HuH-7.5 (cell line): Measurements from ENCODE around the gene GAS2L3.
"Not testable (repeated sequence)": the region's sequence is repeated elsewhere in the genome, so short reads cannot be mapped to it uniquely, and the experiment has no call there.

ENCODE experiments used
- DNase-seq: peaks from one replicate; pipeline ENCODE4 v3.0.0; 2011; ENCODE audit warnings: low spot score

The GAS2L3 gene

DNA sequence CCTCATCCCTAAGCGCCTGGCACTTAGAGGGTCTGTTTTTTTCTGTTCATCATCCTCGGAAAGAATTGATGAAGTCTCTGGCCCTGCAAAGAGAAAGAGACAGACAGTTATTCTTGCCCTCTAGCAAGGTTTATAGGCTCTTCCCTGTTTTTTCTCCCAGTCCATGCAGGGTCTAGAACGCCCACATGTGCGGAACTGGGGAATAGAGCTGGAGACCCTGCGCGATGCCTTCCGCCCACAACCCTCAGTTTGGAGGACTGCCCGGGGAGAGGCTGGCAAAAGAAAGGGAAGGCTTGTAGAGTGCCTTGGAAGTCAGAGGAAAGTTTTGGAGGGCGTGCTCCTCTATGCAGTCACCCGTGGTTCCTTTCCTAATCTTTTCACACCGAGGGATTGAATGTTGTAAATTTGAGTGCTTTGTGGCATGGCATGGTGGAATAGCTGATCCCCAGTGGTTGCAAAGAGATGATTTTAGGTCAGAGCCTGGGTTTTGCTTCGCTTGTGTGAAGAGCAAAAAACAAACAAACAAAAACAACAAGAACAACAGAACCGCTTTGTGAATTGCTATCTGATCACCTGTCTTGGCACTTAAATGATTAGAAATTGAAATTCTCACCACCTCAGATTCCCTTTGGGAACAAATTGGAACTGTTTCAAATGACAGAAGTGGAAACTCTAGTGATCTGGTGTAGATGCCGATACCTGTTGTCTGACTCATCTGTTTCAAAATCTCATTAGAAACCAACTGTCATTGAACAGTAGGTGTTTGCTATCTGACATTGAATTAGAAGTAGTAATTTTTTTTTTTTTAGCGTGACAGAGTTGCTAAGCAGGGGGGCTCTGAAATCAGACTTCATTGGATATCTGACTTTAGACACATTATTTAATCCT is 947 bp downstream of the GAS2L3 start:
- no peak for DNase-seq

DNA sequence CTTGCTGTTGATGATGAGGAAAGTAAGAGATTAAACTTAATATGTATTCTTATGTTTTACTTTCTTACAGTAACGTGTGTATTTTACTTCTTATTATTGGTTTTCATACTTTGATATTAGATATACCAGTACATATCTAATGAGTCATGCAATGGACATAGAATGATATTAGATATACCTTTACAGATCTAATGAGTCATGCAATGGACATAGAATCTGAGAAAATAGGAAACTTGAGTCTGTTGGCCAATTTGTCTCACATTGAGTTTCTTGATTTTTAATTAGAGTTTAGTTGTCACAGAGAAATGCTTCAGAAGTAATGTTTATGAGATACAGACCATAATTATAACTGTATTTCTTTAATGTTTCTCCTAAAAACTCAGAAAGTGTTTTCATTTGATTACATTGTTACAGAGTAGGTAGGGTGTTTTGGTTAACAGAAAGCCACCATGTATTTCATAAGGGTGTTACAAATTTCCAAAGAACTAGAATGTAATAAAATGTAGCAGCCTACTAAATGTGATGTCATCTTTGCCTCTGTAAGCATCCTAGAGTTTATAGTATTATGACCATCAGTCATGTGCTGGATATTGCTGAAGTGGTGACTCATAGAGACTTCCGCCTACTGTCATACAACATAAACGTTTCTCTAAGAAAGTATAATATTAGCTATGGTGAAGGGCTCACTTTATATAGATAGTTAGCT is 3.0 kb downstream of the GAS2L3 start:
- DNase-seq: no peak

DNA sequence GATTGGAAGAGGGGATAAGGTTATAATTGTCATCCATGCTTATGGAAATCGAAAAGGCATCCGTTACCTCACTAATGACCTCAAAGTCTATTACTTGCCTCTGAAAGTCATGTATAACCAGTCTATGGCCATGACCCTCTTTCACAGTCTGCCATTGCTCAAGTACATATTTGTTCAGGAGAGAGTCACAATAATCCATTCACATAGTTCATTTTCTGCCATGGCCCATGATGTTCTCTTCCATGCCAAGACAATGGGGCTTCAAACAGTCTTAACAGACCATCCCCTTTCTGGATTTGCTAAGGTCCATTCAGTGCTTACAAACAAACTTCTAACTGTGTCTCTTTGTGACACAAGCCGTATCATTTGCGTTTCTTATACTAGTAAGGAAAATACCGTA is 5.4 kb downstream of the GAS2L3 start:
- DNase-seq: no peak

DNA sequence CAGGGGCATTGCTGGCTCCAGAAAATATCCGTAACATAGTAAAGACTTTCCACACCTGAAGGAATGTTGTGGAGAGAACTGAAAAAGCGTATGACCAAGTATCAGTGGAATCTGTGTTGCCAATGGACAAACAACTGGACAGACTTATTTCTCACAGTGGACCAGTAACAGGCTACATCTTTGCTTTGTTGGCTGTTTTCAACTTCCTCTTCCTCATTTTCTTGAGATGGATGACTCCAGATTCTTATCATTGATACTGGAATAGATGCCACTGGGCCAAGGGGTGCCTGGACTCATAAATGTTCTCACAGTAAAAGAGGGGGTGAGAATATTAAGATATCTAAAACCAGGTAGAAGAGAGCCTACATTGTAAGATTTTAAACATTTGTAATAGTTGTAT is 6.4 kb downstream of the GAS2L3 start:
- no peak for DNase-seq

DNA sequence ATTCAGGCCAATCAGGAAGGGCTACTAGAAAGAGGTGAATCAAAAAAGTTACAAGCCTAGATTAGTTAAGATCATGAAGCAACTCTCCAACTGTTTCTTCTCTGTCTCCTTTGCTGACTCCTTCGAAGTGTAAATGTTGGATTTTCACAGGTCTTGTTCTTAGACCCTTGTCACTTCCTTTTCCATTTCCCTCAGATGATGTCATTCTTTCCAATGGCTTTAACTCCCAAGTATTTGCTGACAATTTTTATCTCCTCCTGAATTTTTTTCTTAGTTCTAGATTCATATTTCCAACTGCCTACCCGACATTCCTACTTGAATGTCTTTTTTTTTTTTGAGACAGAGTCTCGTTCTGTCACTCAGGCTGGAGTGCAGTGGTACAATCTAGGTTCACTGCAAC is 10.8 kb downstream of the GAS2L3 start:
- DNase-seq: no peak

DNA sequence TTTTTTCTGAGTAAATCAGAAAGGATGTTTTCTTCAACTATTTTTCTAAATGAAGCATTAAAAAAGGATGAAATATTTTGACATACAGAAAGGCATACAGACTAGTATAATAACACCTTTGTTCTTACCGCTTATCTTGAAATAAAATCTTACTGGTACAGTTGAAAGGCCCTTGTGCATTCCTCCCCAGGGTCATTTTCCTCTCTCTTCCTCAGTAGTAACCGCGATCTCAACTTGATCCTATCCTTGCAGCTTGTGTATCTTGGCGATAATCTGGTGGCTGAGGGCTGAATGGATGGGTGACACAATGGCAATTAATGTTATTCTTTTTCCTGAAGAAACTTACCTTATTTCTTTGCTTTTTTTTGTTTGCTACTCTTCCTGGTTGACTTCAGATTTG is 18.5 kb downstream of the GAS2L3 start:
- DNase-seq: no peak

DNA sequence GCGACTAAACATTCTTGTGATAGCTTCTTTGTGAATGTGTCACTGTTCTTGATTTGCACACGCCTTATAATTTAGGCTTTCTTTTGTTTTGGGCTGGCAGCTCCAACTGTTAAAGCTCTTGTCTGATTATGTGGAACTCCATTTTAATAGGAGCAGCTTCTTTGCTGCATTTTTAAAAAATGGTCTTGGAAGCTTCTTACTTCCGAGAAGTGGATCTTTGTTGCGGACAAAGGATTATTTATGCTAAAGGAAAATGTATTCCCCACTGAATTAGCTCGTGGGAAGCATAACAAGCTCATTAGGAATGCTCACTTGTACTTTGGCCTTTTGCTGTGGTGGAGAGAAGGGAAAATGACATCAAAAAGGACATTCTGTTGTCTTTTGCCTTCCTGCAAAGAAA is 20.0 kb downstream of the GAS2L3 start:
- DNase-seq: no peak

DNA sequence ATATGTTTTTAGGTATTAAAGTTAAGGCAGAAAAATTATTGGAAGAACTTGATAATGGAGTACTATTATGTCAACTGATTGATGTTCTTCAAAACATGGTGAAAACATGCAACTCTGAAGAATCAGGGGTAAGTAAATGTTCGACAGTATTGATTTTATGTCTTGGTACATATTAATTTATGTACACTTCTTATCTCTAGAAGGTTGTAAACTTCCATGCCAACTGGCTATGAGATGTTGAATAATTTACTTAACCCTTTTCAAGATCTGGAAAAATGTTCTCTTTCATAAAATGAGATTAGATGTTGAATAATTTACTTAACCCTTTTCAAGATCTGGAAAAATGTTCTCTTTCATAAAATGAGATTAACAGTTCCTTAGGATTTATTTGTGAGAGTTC is 28.1 kb downstream of the GAS2L3 start:
- DNase-seq: no peak

DNA sequence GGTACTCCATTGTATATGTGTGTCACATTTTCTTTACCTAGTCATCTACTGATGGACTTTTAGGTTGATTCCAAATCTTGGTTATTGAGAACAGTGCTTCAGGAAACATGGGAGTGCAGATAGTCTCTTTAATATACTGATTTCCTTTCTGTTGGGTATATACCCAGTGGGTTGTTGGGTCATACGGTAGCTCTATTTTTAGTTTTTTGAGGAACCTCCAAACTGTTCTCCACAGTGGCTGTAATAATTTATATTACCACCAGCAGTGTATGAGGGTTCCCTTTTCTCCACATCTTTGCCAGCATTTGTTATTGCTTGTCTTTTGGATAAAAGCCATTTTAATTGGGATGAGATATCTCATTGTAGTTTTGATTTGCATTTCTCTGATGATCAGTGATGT is 29.5 kb downstream of the GAS2L3 start:
- DNase-seq: not testable (repeated sequence)

DNA sequence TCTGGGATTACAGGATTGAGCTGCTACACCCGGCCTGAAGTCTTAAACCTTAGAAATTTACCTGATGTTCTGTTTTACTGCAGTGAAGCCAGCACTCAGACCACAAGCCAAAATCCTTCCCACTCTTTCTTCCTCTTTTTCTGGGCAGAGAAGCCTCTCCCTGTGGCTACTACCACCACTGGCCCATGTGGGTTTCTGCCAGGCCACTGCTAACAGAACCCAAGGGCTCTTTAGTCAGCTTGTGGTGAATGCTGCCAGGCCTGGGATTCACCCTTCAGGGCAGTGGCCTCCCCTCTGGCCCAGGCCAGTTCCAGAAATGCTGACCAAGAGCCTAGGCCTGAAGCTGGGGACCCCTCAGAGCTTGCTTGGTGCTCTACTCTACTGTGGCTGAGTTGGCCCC is 35.3 kb downstream of the GAS2L3 start:
- DNase-seq: no peak

DNA sequence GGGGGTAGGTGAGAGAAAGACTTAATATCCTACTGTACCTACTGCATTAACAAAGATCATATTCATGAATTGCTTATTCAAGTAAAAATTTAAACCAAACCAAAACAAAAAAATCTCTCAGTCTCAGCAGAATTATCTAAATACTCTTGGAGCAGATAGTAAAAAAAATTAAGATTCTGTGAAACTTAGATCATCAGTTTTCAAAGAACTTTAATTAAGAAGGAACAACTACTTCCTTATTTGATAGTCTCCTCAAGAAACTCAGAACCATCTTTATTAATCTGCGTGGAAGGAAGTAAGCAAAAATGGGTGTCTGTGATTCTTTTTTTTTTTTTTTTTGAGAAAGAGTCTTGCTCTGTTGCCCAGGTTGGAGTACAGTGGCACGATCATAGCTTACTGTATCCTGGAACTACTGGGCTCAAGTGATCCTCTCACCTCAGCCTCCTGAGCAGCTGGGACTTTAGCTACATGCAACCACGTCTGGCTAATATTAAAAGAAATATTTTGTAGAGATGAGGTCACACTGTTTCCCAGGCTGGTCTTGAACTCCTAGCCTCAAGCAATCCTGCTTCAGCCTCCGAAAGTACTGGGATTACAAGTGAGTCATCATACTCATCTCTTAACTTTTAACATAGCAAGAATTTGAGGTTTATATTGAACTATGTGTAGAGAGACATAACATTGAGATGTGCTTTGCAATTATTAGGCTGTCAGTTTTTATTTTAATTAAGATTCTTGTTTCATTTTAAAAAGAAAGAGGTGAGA is 37.4 kb downstream of the GAS2L3 start:
- DNase-seq: no peak

DNA sequence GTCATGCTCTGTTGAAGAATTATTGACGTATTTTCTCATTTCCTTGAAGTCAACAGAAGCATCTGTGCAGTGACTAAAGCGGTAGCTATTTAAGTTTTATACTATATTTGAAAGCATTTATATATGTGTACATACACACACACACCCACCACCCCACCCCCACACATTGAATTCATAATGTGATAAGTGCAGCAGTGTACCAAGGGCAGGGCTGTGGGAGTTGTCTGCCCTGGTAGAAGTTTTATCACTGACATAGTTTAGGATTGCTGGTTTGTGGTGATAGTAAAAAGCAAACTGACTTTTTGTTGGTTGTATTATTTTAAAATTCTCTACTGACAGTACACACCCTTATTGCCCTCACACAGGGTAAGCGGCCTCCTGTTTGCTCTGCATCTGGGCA is 39.1 kb downstream of the GAS2L3 start:
- DNase-seq: no peak

DNA sequence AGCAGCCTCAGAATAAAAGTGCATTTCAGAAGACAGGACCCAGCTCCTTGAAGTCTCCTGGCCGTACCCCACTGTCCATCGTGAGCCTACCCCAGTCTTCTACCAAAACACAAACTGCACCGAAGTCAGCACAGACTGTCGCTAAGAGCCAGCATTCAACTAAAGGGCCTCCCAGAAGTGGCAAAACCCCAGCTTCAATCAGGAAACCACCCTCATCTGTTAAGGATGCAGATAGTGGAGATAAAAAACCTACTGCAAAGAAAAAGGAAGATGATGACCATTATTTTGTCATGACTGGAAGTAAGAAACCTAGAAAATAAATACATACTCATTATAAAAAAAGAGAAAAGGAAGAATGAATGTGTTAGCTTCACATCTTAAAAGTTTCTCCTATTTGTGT is 51.1 kb downstream of the GAS2L3 start:
- DNase-seq: no peak

DNA sequence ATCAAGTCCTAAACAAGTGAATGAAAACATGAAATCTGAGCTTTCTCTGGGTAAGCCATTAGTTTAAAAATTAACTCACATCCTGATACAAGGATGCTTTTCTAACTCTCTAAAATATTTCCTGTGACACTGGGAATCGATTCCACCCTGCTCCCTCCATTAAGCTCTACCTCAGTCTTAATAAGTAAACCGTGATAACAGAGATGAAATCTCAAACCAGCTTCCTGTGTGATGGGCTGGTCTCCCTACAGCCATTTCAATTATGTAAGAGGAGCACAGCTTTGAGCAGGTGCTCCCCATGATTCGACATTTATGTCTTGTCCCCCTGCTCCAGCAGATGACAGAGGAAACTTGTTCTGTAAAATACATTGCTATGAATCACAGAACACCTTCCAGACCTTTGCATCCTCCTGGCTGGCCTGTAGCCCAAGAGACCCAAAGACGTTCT is 59.0 kb downstream of the GAS2L3 start:
- DNase-seq: no peak

DNA sequence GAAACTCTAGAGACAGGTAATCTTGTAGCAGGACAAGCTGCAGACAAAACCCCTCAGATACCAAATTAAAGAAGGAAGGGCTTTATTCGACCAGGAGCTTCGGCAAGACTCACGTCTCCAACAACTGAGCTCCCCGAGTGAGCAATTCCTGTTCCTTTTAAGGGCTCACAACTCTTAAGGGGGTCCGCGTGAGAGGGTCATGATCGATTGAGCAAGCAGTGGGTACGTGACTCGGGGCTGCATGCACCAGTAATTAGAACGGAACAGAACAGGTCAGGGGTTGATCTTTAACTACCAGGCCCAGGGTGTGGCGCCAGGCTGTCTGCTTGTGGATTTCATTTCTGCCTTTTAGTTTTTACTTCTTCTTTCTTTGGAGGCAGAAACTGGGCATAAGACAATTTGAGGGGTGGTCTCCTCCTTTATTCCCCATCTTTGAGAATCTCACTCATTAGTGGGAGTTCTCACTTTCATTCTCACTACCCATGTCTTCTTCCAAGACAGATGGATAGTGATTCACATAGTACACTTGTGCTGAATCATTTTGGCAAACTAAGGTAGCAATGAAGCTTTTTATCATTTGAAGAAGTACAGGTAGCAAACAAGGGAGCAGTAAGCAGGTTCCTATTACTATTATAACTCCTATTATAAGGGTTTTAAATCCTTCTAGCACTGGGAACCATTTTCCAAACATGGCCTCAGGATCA is 59.8 kb downstream of the GAS2L3 start:
- not testable (repeated sequence) for DNase-seq

DNA sequence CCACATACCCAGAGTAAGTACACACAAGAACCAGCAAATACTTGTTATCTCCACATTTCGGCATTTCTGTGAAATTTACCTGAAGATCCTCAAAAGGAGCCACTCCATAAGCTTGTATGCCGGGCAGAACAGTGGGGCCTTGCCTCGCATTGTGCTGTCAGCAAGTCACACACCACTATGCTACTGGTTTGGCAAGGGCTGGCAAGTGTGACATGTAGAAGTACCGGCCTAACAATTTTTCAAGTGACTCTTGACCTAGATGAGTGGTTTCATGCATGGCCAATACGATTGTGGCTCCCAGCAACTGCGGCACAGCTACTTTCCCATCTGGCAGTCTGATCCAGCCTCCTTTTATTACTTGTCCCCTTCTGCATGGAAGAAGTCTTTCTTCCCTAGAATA is 69.8 kb downstream of the GAS2L3 start:
- DNase-seq: no peak

DNA sequence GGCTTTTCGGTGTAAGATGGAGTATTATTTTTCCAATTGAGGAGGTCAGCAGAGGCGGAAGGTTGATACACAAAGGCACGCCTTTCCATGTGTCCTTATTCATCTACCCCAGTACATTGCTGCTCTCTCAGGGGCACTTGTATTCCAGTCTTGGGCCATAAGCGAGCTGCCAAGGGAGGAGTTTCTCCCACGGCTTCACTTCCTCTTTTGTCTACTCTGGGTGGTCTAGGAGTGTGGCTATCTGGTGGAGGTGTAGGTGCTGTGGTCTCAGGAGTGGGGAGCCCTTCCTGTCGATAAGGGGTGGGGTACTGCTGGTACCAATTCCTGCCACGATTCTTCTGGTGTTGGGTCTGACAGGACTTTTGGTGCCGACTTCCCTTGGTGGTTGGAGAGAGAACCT is 73.4 kb downstream of the GAS2L3 start:
- DNase-seq: no peak

DNA sequence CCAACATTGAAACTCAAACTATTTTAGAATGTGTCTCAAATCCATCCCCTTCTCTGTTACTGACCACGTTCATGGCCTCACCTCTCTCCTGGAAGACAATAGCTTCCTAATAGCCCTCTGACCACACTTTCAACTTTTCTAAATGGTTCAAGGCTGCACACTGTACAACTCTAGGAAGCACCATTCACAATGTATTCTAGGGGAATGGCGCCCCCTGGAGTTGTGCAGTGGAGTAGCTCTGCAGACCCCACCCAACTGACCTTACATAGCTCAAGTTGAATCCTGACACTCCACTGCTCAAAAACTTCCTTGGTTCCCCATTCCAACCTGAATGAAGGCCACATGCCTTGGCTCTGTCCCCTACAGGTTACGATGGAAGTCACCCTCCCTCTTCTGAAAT is 77.6 kb downstream of the GAS2L3 start:
- no peak for DNase-seq

DNA sequence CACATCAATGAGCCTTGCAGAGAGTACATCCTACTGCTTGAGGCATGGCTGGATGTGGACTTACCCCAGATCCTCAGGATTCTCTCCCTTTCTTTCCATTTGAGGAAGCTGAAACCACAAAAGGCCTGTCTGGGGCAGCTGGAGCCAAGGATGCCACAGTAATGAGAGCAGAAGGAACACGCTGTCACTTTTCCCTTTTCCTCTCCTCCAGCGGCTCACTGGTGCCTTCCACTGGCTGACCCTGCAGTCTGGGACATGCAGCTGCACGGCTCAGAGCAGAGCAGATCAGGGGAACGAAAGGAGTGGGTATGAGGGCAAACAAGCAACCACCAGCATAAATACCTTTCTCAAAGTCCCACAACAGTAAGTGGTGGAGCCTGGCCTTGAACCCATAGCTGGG is 78.2 kb downstream of the GAS2L3 start:
- DNase-seq: no peak

DNA sequence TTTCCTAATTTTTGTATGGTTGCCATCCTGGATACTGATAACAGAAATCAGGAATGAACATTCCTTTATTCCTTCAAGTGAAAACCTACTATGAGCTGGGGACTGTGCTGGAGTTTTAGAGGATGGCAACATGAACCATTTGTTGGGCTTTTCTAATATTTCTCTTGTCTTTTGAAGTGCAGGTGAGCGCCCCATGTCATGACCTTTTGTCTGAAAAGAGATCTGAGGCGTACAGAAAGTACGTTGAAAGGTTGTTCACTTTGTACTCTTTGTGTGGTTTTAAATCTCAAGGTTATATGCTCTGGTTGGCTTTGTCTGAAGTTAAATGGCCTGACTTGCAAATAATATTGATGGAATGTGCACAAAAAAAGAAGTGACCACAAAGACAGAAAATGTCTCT is 79.0 kb downstream of the GAS2L3 start:
- DNase-seq: no peak

DNA sequence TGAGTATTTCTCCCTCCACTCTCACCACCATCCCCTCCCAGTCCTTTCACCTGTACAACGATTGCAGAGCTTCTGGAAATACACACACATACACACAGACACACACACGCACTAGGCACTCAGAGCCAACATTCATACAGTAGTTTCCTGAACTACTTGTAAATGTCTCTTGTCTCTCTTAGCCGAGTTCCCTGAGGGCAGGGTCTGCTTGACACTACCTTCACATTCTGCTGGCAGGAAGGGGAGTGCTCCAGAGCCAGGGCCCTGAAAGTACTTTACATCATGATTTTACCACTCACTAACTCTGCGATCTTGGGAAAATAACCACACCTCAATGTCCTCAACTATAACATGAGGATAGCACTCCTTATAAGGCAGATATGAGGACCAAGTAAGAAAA is 82.7 kb downstream of the GAS2L3 start:
- no peak for DNase-seq

DNA sequence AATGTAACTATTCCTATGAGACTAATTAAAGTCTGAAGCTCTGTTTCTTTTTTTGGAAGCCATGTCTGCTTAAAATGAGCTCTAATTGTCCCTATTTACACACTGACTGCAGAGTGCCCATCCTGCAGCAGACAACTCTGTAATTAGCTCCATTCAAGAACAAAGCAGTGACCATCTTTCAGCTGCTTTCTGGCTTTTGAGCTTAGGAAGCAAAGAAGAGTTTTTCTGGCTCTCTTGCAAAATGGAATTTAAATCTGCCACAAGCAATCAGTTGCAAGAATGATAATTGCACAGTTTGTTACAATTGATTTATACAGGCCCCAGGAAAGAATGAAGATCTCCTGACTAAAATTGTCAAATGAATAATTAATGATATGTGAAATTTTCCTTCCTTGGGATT is 83.4 kb downstream of the GAS2L3 start:
- no peak for DNase-seq
